K562 (cell line): ENCODE measurements around the gene RAI1. TPM values are rescaled to one million over a fixed set of nuclear protein-coding genes. Genes with fewer than 3 reads are reported as not detected.

Source experiments
- ATAC-seq: fragments of 200-7000 bp; cut with Tn5 transposase; 3 replicates; pipeline ENCODE4 v1.9.1; 2020; ENCODE audit warnings: moderate library complexity
- BruUV-seq: library from RNA; stranded (reverse); fragments of 400-500 nt; replicated peaks from 2 replicates; lab custom pipeline; 2021; lab: Mats Ljungman, UMichigan
- CTCF ChIA-PET: fragments of 300-600 bp; formaldehyde crosslinking; extraction: SDS; loops from one replicate; lab custom pipeline; 2021; ENCODE audit warnings: low intra/inter-chr PET ratio; lab: Yijun Ruan, JAX
- POLR2A ChIA-PET: fragments of 300-600, 350-650 bp; sonication (Branson Sonifier 250); formaldehyde crosslinking; extraction: SDS; loops from one replicate; lab custom pipeline; 2021; ENCODE audit warnings: antibody characterized with exemption, inconsistent platforms; lab: Yijun Ruan, JAX
- DNase-seq, 4 experiments: peaks; one replicate each; pipeline versions ENCODE4 v3.0.0 to v3.0.0-alpha.2; 2011 to 2018; ENCODE audit warnings: low spot score in 3 of 4, mixed read lengths in 3 of 4; ENCODE audit errors: extremely low read depth in 1 of 4
- FAIRE-seq: peaks from 2 replicates; lab custom pipeline; 2011; peaks lifted over from hg19 to GRCh38; lab: Jason Lieb, UNC
- H2AFZ ChIP-seq: 2 replicates; pipeline ENCODE4 v1.6.0; 2011; ENCODE audit warnings: low read depth, low read length, control low read depth, inconsistent platforms
- H3K27ac ChIP-seq: fragments of 200-600 bp; 3 replicates; pipeline ENCODE4 v1.8.0; 2011; ENCODE audit warnings: low read depth, mild to moderate bottlenecking, control low read depth, inconsistent platforms, low read length, moderate library complexity, mixed read lengths; ENCODE audit errors: extremely low read depth
- H3K27me3 ChIP-seq, 2 experiments: fragments of 300-600 bp in 1 of 2; 2 replicates in 1 of 2; 3 replicates in 1 of 2; pipeline versions ENCODE4 v1.6.0 to v1.8.0; 2011; ENCODE audit warnings: inconsistent platforms in 2 of 2, low read length in 2 of 2, mild to moderate bottlenecking in 1 of 2, mixed read lengths in 1 of 2, moderate library complexity in 1 of 2; ENCODE audit not compliant: control insufficient read depth in 2 of 2, insufficient read depth in 2 of 2
- H3K36me3 ChIP-seq: fragments of 300-600 bp; 3 replicates; pipeline ENCODE4 v1.8.0; 2011; ENCODE audit warnings: mild to moderate bottlenecking, low read length, inconsistent platforms; ENCODE audit not compliant: control insufficient read depth, insufficient read depth
- H3K4me1 ChIP-seq, 2 experiments: fragments of 200-600 bp in 1 of 2; replicated peaks in 1 of 2; 2 replicates in 1 of 2; 3 replicates in 1 of 2; pipeline versions ENCODE4 v1.5.1 to v1.8.0; 2011; ENCODE audit warnings: inconsistent platforms in 2 of 2, low read length in 2 of 2, mild to moderate bottlenecking in 1 of 2, mixed read lengths in 1 of 2, moderate library complexity in 1 of 2; ENCODE audit not compliant: control insufficient read depth in 2 of 2, insufficient read depth in 2 of 2
- H3K4me2 ChIP-seq: 2 replicates; pipeline ENCODE4 v1.6.1; 2011; ENCODE audit warnings: low read length, control low read depth, inconsistent platforms, mixed read lengths; ENCODE audit not compliant: insufficient read depth
- H3K4me3 ChIP-seq: fragments of 200-600 bp; sonication (generic), shearing (Covaris generic); 2 replicates; pipeline ENCODE4 v1.5.1; 2016; ENCODE audit warnings: control low read depth, inconsistent platforms
- H3K79me2 ChIP-seq: fragments of 200-600 bp; 3 replicates; pipeline ENCODE4 v1.8.0; 2011; ENCODE audit warnings: low read length, inconsistent platforms; ENCODE audit not compliant: control insufficient read depth, insufficient read depth
- H3K9ac ChIP-seq, 2 experiments: 2 replicates each; pipeline versions ENCODE4 v1.6.0 to v1.6.1; 2011; ENCODE audit warnings: low read depth in 2 of 2, low read length in 2 of 2, control low read depth in 1 of 2, inconsistent platforms in 1 of 2, mild to moderate bottlenecking in 1 of 2, mixed read lengths in 1 of 2; ENCODE audit not compliant: insufficient read depth in 1 of 2
- H3K9me1 ChIP-seq: one replicate; pipeline ENCODE4 v1.6.0; 2011; ENCODE audit warnings: inconsistent platforms, mild to moderate bottlenecking, low read length, moderate library complexity; ENCODE audit not compliant: control insufficient read depth, insufficient read depth
- H3K9me3 ChIP-seq: replicated peaks from 2 replicates; pipeline ENCODE4 v1.5.1; 2011; ENCODE audit warnings: low read depth, low read length, inconsistent platforms; ENCODE audit not compliant: control insufficient read depth, insufficient read depth
- H4K20me1 ChIP-seq: replicated peaks from 2 replicates; pipeline ENCODE4 v1.6.1; 2011; ENCODE audit warnings: low read length, inconsistent platforms, mixed read lengths; ENCODE audit not compliant: control insufficient read depth, insufficient read depth
- CTCF ChIP-seq, 3 experiments: IDR thresholded peaks in 2 of 3; conservative IDR thresholded peaks in 1 of 3; 2 replicates each; pipeline ENCODE4 v1.5.1; 2011 to 2012; ENCODE audit warnings: low read length in 3 of 3, mild to moderate bottlenecking in 3 of 3, control low read depth in 2 of 3, improper control_type of control experiment in 1 of 3, inconsistent platforms in 1 of 3, low read depth in 1 of 3, mixed read lengths in 1 of 3, moderate library complexity in 1 of 3; ENCODE audit not compliant: insufficient read depth in 2 of 3
- MCM3 ChIP-seq: fragments of 450-650 bp; IDR thresholded peaks from 2 replicates; pipeline ENCODE4 v1.6.1; 2016
- ZBTB26 ChIP-seq: fragments of 450-650 bp; formaldehyde crosslinking; IDR thresholded peaks from 2 replicates; pipeline ENCODE4 v1.4.0; 2022; ENCODE audit warnings: missing genetic modification characterization
- ZBTB33 ChIP-seq: sonication (generic); formaldehyde crosslinking; IDR thresholded peaks from 2 replicates; pipeline ENCODE4 v1.8.1; 2023; ENCODE audit warnings: mild to moderate bottlenecking, missing genetic modification reagents
- WGBS: fragments of 100-300 bp; shearing (Covaris generic); methylation state at CpG from one replicate; pipeline ENCODE4 v1.1.6; 2016; ENCODE audit warnings: low coverage, mixed read lengths; ENCODE audit not compliant: insufficient coverage; ENCODE audit errors: missing lambda C conversion rate; 5-methylcytosine and 5-hydroxymethylcytosine counted together
- in situ Hi-C: fragments of 300-500 bp; cut with MboI; formaldehyde crosslinking; loops from 4 replicates; pipeline ENCODE4 v1.15.0; 2018; ENCODE audit warnings: inconsistent platforms, mixed read lengths
- intact Hi-C: fragments of 100-400 bp; cut with micrococcal nuclease; formaldehyde crosslinking; loops from 2 replicates; pipeline ENCODE4 v1.14.2; 2022
- polyA plus RNA-seq, 8 experiments: library from polyadenylated mRNA; depleted of rRNA in 4 of 8; stranded (reverse) in 5 of 8; unstranded in 3 of 8; fragments of >200 nt; fragmentation: Nextera tagmentation in 2 of 8; fragmentation: Illumina TruSeq in 1 of 8; extraction: Ambion mirVana in 2 of 8; extraction: Trizol in 1 of 8; gene quantifications; 2 replicates each; pipeline versions ENCODE4 v1.2.1 to v1.2.3, GENCODE V29; 2011 to 2014; ENCODE audit warnings: inconsistent platforms in 1 of 8, missing spikeins in 1 of 8
- total RNA-seq, 7 experiments: library from RNA; depleted of rRNA in 6 of 7; stranded (reverse); fragments of >200 nt in 6 of 7; fragmentation: Illumina TruSeq in 2 of 7; extraction: Trizol in 2 of 7; gene quantifications; 2 replicates each; pipeline versions ENCODE4 v1.2.1 to v1.2.3, GENCODE V29; 2011 to 2021; ENCODE audit warnings: low replicate concordance in 1 of 7
- TF ChIP-seq, protein P1 (sequence below): IDR thresholded peaks from 2 replicates; pipeline ENCODE4 v1.6.1; 2011; ENCODE audit warnings: borderline replicate concordance, low read depth, mild to moderate bottlenecking, moderate library complexity, low read length; ENCODE audit not compliant: insufficient read depth, poor library complexity, severe bottlenecking

Gene RAI1
- total and polyA plus RNA-seq, 9 of the 15 experiments (the other 6 are each of a cell fraction or from before 2014, with no cell fraction given) = 0.68 to 19.9 (median 5.5) TPM

- Histone ChIP-seq H3K4me2 (no peak overlapping the region), H3K79me2 (no peaks in the 10 kb centered on the region), H3K27me3 (no peaks in the 10 kb centered on the region), H3K36me3 (no peaks in the 10 kb centered on the region), H3K9ac (no peak overlapping the region), H2AFZ (no peak overlapping the region), H3K4me3 (no peak overlapping the region), H3K4me1 (peaks cover 9 to 14% of the 10 kb centered on the region in 2 experiments; a peak in 4 of 5 replicates), H3K9me3 (no peaks in the 10 kb centered on the region), H3K27ac (no peak overlapping the region), H4K20me1 (no peaks in the 10 kb centered on the region), H3K9me1 (no peaks in the 10 kb centered on the region)
- DNase-seq (no peak), FAIRE-seq (no peak), ATAC-seq (no peak)
- intact Hi-C loops = no loop called here
- in situ Hi-C loops = no loop called here
- no peak for TF ChIP-seq MCM3
- 0 out of 2 replicates have a peak, but pooled peaks have one; percentile 1 for TF ChIP-seq ZBTB33
- BruUV-seq = no TSS peak
- POLR2A ChIA-PET = interaction anchor here (1.0 kb wide), 1 partner anchor 152 kb away, joined by 5 read pairs; no protein-coding TSS in a partner anchor
- CTCF ChIA-PET = no interaction called here
- WGBS = 71% methylated on average over 6 of the region's 8 CpGs
Measured at GRCh38 chr17:17661134-17661533, 20.1 kb upstream of the RAI1 start.

DNA sequence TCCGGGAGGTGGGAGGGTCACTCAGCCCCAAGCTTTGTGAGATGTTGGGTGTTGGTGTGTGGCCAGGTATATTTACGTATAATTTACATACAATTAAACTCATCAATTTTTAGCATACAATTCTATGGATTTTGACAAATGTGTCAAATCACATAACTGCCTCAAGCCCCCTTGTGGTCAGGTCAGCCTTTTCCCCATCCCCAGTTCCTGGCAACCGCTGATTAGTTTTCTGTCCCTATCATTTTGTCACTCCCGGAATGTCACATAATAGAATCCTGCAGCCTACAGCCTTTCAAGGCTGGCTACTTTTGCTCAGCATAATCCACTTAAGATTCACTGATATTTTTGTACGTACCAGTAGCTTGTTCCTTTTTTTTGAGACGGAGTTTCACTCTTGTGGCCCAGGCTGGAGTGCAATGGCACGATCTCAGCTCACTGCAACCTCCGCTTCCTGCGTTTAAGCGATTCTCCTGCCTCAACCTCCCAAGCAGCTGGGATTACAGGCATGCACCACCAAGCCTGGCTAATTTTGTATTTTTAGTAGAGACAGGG lies 19.3 kb upstream of the RAI1 start:
- ChIA-PET POLR2A (interaction anchor here (0.6 to 1.0 kb wide), 2 partner anchors 12 to 153 kb away, joined by 4 to 5 read pairs; no protein-coding TSS in a partner anchor), CTCF (no interaction called here)
- peak; percentile 29 for FAIRE-seq

More for the DNA sequence above, 19.3 kb upstream of the RAI1 start:
- Histone ChIP-seq H3K79me2 (no peaks in the 10 kb centered on the region), H2AFZ (no peak overlapping the region), H3K9ac (no peak overlapping the region; a peak in 1 of 4 replicates), H3K27ac (no peak overlapping the region), H3K9me1 (no peaks in the 10 kb centered on the region), H3K9me3 (no peaks in the 10 kb centered on the region), H3K27me3 (no peaks in the 10 kb centered on the region), H4K20me1 (no peaks in the 10 kb centered on the region), H3K36me3 (no peaks in the 10 kb centered on the region), H3K4me1 (peaks cover 9 to 21% of the 10 kb centered on the region in 2 experiments; a peak in 4 of 5 replicates), H3K4me3 (no peak overlapping the region), H3K4me2 (no peak overlapping the region)
- 52% methylated on average over 9 of the region's 10 CpGs for WGBS
- peak; percentile 11 to 53 (median 39); a peak in 4 of 6 replicates for TF ChIP-seq CTCF (IDR thresholded peaks at IDR 0.05 in 2 of 3, conservative IDR thresholded peaks at IDR 0.05 in 1 of 3; ENCODE audit: insufficient read depth in 2 of 3, low read depth in 1 of 3, low read length in 3 of 3)
- TF ChIP-seq, protein P1, sequence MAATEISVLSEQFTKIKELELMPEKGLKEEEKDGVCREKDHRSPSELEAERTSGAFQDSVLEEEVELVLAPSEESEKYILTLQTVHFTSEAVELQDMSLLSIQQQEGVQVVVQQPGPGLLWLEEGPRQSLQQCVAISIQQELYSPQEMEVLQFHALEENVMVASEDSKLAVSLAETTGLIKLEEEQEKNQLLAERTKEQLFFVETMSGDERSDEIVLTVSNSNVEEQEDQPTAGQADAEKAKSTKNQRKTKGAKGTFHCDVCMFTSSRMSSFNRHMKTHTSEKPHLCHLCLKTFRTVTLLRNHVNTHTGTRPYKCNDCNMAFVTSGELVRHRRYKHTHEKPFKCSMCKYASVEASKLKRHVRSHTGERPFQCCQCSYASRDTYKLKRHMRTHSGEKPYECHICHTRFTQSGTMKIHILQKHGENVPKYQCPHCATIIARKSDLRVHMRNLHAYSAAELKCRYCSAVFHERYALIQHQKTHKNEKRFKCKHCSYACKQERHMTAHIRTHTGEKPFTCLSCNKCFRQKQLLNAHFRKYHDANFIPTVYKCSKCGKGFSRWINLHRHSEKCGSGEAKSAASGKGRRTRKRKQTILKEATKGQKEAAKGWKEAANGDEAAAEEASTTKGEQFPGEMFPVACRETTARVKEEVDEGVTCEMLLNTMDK = peak; percentile 30
- TF ChIP-seq ZBTB26 (CRISPR knock-in tag) = no peak
- intact Hi-C loops = no loop called here
- no TSS peak for BruUV-seq
- DNase-seq = no peak
- ATAC-seq = no peak
- in situ Hi-C loops = no loop called here
